Measurements from ENCODE around the gene ZNF285.
"Not testable (repeated sequence)": the region's sequence is repeated elsewhere in the genome, so short reads cannot be mapped to it uniquely, and the experiment has no call there.

The ZNF285 gene

GRCh38 chr19:44401139-44402115 lies at the start of gene ZNF285:
Gene ZNF285, minus strand, starts transcription at chr19:44401608. Its CDS starts 4,395 bp downstream, at chr19:44397213.
- peak; percentile 65 for DNase-seq

- peak; percentile 57 for DNase-seq
Measured at GRCh38 chr19:44447916-44448674, 46.7 kb upstream of the ZNF285 start, which contains the start of gene ZNF229. Gene ZNF229, minus strand, starts transcription at chr19:44448472. Its CDS starts 5,625 bp downstream, at chr19:44442847.

GRCh38 chr19:44438441-44438840 lies 37.0 kb upstream of the ZNF285 start:
- DNase-seq, result no peak

GRCh38 chr19:44435441-44435840 lies 34.0 kb upstream of the ZNF285 start:
- no peak for DNase-seq

GRCh38 chr19:44430956-44431355 lies 29.5 kb upstream of the ZNF285 start:
- no peak for DNase-seq

GRCh38 chr19:44415553-44415952 lies 14.1 kb upstream of the ZNF285 start:
- DNase-seq, result not testable (repeated sequence)

- DNase-seq, result not testable (repeated sequence)
Measured at GRCh38 chr19:44389268-44389667, 12.1 kb downstream of the ZNF285 start.

GRCh38 chr19:44374789-44375188 lies 26.6 kb downstream of the ZNF285 start:
- DNase-seq, result no peak

- DNase-seq, result no peak
Measured at GRCh38 chr19:44371815-44372480, 29.5 kb downstream of the ZNF285 start.

- no peak for DNase-seq
Measured at GRCh38 chr19:44367024-44367423, 34.4 kb downstream of the ZNF285 start.

- no peak for DNase-seq
Measured at GRCh38 chr19:44356383-44357111, 44.9 kb downstream of the ZNF285 start, which contains the start of gene ZNF112. Gene ZNF112, minus strand, starts transcription at chr19:44356680. Its CDS starts 16,141 bp downstream, at chr19:44340539.

GRCh38 chr19:44346556-44346955 lies 54.9 kb downstream of the ZNF285 start:
- DNase-seq, result no peak

- DNase-seq, result no peak
Measured at GRCh38 chr19:44345959-44346358, 55.4 kb downstream of the ZNF285 start.

GRCh38 chr19:44344255-44344654 lies 57.2 kb downstream of the ZNF285 start:
- DNase-seq, result no peak

- DNase-seq, result no peak
Measured at GRCh38 chr19:44341794-44342193, 59.6 kb downstream of the ZNF285 start.

- DNase-seq, result not testable (repeated sequence)
Measured at GRCh38 chr19:44334639-44335038, 66.8 kb downstream of the ZNF285 start.
